Measurements from ENCODE around the gene MINDY4.

The MINDY4 gene

GRCh38 chr7:30879139-30880124 lies 108.2 kb downstream of the MINDY4 start:
- no peak for DNase-seq (ENCODE audit: low read depth)

GRCh38 chr7:30880125-30880720 lies 109.0 kb downstream of the MINDY4 start:
- no peak for DNase-seq (ENCODE audit: low read depth)

GRCh38 chr7:30880941-30881340 lies 109.7 kb downstream of the MINDY4 start:
- no peak for DNase-seq (ENCODE audit: low read depth)

- DNase-seq (ENCODE audit: low read depth), result no peak
Measured at GRCh38 chr7:30881448-30881847, 110.2 kb downstream of the MINDY4 start.

- DNase-seq (ENCODE audit: low read depth), result no peak
Measured at GRCh38 chr7:30884881-30885280, 113.7 kb downstream of the MINDY4 start.

GRCh38 chr7:30886608-30887011 lies 115.4 kb downstream of the MINDY4 start:
- no peak for DNase-seq (ENCODE audit: low read depth)

- DNase-seq (ENCODE audit: low read depth), result no peak
Measured at GRCh38 chr7:30887464-30887872, 116.3 kb downstream of the MINDY4 start.

- no peak for DNase-seq (ENCODE audit: low read depth)
Measured at GRCh38 chr7:30888747-30889146, 117.5 kb downstream of the MINDY4 start.

GRCh38 chr7:30890226-30890625 lies 119.0 kb downstream of the MINDY4 start:
- no peak for DNase-seq (ENCODE audit: low read depth)

GRCh38 chr7:30893357-30893756 lies 122.1 kb downstream of the MINDY4 start:
- DNase-seq (ENCODE audit: low read depth), result no peak

- no peak for DNase-seq (ENCODE audit: low read depth)
Measured at GRCh38 chr7:30894009-30894408, 122.8 kb downstream of the MINDY4 start.

- no peak for DNase-seq (ENCODE audit: low read depth)
Measured at GRCh38 chr7:30894866-30895605, 123.8 kb downstream of the MINDY4 start.

- no peak for DNase-seq (ENCODE audit: low read depth)
Measured at GRCh38 chr7:30896036-30896435, 124.8 kb downstream of the MINDY4 start.

GRCh38 chr7:30896783-30897637 lies 125.8 kb downstream of the MINDY4 start:
- DNase-seq (ENCODE audit: low read depth), result no peak

- DNase-seq (ENCODE audit: low read depth), result no peak
Measured at GRCh38 chr7:30897770-30898169, 126.6 kb downstream of the MINDY4 start.

GRCh38 chr7:30898411-30898810 lies 127.2 kb downstream of the MINDY4 start:
- DNase-seq (ENCODE audit: low read depth), result no peak

- DNase-seq (ENCODE audit: low read depth), result no peak
Measured at GRCh38 chr7:30899066-30899465, 127.8 kb downstream of the MINDY4 start.

GRCh38 chr7:30899630-30900029 lies 128.4 kb downstream of the MINDY4 start:
- no peak for DNase-seq (ENCODE audit: low read depth)

- DNase-seq (ENCODE audit: low read depth), result no peak
Measured at GRCh38 chr7:30900053-30900452, 128.8 kb downstream of the MINDY4 start.

- DNase-seq (ENCODE audit: low read depth), result no peak
Measured at GRCh38 chr7:30900803-30901362, 129.7 kb downstream of the MINDY4 start.

GRCh38 chr7:30901856-30902255 lies 130.6 kb downstream of the MINDY4 start:
- no peak for DNase-seq (ENCODE audit: low read depth)

All from stimulated activated CD8-positive, alpha-beta memory T cell treated with anti-CD3 and anti-CD28 coated beads, Interleukin-12 subunit alpha, Interleukin-12 subunit beta, amount 100 ng/mL, for 4 hours (primary cell).